Dermis microvascular lymphatic vessel endothelial cell (primary cell): Measurements from ENCODE around the gene GOLGA7B. TPM values are rescaled to one million over a fixed set of nuclear protein-coding genes. Genes with fewer than 3 reads are reported as not detected.

ENCODE experiments used
- DNase-seq, 2 donors: peaks; one replicate each; pipeline versions ENCODE4 v3.0.0 to v3.0.0-alpha.2; 2010; ENCODE audit warnings: low read depth in 2 of 2
- total RNA-seq: library from RNA; depleted of rRNA; stranded (reverse); fragments of >200 nt; gene quantifications from 2 replicates; pipeline ENCODE4 v1.2.1, GENCODE V29; 2014

The GOLGA7B gene
- total RNA-seq, 1 donor from 2014 or later: 0.13 TPM

GRCh38 chr10:97867220-97867800, 17.7 kb downstream of the GOLGA7B start:
- no peak for DNase-seq

GRCh38 chr10:97868134-97868685, 18.6 kb downstream of the GOLGA7B start:
- DNase-seq: no peak

- DNase-seq: peak; percentile 68 to 85
Observed at GRCh38 chr10:97869091-97870042, 19.7 kb downstream of the GOLGA7B start.

GRCh38 chr10:97870990-97871389, 21.3 kb downstream of the GOLGA7B start:
- DNase-seq: no peak

GRCh38 chr10:97873569-97873968, 23.9 kb downstream of the GOLGA7B start:
- DNase-seq: no peak

GRCh38 chr10:97874332-97874731, 24.7 kb downstream of the GOLGA7B start:
- no peak for DNase-seq

- peak in 1 of 2 donors; percentile 94 for DNase-seq
Observed at GRCh38 chr10:97875391-97875790, 25.7 kb downstream of the GOLGA7B start.

GRCh38 chr10:97876402-97876801, 26.8 kb downstream of the GOLGA7B start:
- DNase-seq: no peak

- no peak for DNase-seq
Observed at GRCh38 chr10:97879241-97879640, 29.6 kb downstream of the GOLGA7B start.

GRCh38 chr10:97880109-97880508, 30.5 kb downstream of the GOLGA7B start:
- DNase-seq: no peak

GRCh38 chr10:97882142-97883091, 32.8 kb downstream of the GOLGA7B start:
- peak in 1 of 2 donors; percentile 86 for DNase-seq

- no peak for DNase-seq
Observed at GRCh38 chr10:97883092-97883485, 33.4 kb downstream of the GOLGA7B start.

GRCh38 chr10:97886286-97886685, 36.6 kb downstream of the GOLGA7B start:
- DNase-seq: no peak

- DNase-seq: peak in 1 of 2 donors; percentile 48
Observed at GRCh38 chr10:97887399-97887798, 37.8 kb downstream of the GOLGA7B start.

- DNase-seq: no peak
Observed at GRCh38 chr10:97888134-97888533, 38.5 kb downstream of the GOLGA7B start.

- peak in 1 of 2 donors; percentile 54 for DNase-seq
Observed at GRCh38 chr10:97888641-97889262, 39.1 kb downstream of the GOLGA7B start.

- DNase-seq: peak in 1 of 2 donors; percentile 66
Observed at GRCh38 chr10:97889461-97890265, 40.0 kb downstream of the GOLGA7B start.

- DNase-seq: no peak
Observed at GRCh38 chr10:97891497-97892167, 42.0 kb downstream of the GOLGA7B start.

- DNase-seq: no peak
Observed at GRCh38 chr10:97892506-97892905, 42.9 kb downstream of the GOLGA7B start.
